ENCODE measurements around the gene OTOG. TPM values are rescaled to one million over a fixed set of nuclear protein-coding genes. Genes with fewer than 3 reads are reported as not detected.

The OTOG gene
- total RNA-seq, 1 donor from 2014 or later: not detected

GRCh38 chr11:17572791-17573460 lies 25.9 kb downstream of the OTOG start:
- no peak overlapping the region for H3K4me3 ChIP-seq (ENCODE audit: low read depth, low read length)
- H3K36me3 ChIP-seq (ENCODE audit: control insufficient read depth, insufficient read depth, low read length): no peaks in the 10 kb centered on the region
- TF ChIP-seq, protein P1, sequence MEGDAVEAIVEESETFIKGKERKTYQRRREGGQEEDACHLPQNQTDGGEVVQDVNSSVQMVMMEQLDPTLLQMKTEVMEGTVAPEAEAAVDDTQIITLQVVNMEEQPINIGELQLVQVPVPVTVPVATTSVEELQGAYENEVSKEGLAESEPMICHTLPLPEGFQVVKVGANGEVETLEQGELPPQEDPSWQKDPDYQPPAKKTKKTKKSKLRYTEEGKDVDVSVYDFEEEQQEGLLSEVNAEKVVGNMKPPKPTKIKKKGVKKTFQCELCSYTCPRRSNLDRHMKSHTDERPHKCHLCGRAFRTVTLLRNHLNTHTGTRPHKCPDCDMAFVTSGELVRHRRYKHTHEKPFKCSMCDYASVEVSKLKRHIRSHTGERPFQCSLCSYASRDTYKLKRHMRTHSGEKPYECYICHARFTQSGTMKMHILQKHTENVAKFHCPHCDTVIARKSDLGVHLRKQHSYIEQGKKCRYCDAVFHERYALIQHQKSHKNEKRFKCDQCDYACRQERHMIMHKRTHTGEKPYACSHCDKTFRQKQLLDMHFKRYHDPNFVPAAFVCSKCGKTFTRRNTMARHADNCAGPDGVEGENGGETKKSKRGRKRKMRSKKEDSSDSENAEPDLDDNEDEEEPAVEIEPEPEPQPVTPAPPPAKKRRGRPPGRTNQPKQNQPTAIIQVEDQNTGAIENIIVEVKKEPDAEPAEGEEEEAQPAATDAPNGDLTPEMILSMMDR (IDR thresholded peaks at IDR 0.05; ENCODE audit: insufficient read depth, low read length, poor library complexity, severe bottlenecking): no peak
- peaks cover 5% of the 10 kb centered on the region for H3K27me3 ChIP-seq (ENCODE audit: control insufficient read depth, insufficient read depth, low read length)
- DNase-seq (ENCODE audit: low read depth): no peak

DNA sequence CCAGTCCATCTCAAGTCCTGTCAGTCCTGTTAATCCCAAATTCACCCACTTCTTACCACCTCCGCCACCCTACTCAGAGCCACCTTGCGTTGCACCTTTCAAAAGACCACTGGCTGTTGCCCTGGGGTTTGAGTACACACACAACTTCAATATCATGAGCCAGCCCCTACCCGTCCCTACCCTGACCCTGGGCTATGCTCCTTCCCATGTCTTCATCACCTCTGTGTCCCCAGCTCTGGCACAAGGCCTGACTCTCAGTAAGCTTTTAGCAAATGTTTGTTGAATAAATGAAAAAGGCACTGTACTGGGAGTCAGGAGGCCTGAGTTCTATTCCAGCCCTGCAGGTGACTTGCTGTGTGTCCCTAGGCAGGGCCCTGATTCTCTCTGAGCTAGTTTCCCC lies 26.5 kb downstream of the OTOG start:
- H3K36me3 ChIP-seq (ENCODE audit: control insufficient read depth, insufficient read depth, low read length): no peaks in the 10 kb centered on the region
- no peak for DNase-seq (ENCODE audit: low read depth)

GRCh38 chr11:17574141-17575091 lies 27.4 kb downstream of the OTOG start:
- Histone ChIP-seq H3K36me3 (ENCODE audit: control insufficient read depth, insufficient read depth, low read length) (no peaks in the 10 kb centered on the region), H3K27me3 (ENCODE audit: control insufficient read depth, insufficient read depth, low read length) (peaks cover 2% of the 10 kb centered on the region), H3K4me3 (ENCODE audit: low read depth, low read length) (no peak overlapping the region)
- TF ChIP-seq, protein P1 (IDR thresholded peaks at IDR 0.05; ENCODE audit: insufficient read depth, low read length, poor library complexity, severe bottlenecking): no peak
- no peak for DNase-seq (ENCODE audit: low read depth)

More for the DNA sequence above, 26.5 kb downstream of the OTOG start:
- peaks cover 5% of the 10 kb centered on the region for H3K27me3 ChIP-seq (ENCODE audit: control insufficient read depth, insufficient read depth, low read length)
- no peak overlapping the region for H3K4me3 ChIP-seq (ENCODE audit: low read depth, low read length)
- TF ChIP-seq, protein P1 (IDR thresholded peaks at IDR 0.05; ENCODE audit: insufficient read depth, low read length, poor library complexity, severe bottlenecking): no peak

DNA sequence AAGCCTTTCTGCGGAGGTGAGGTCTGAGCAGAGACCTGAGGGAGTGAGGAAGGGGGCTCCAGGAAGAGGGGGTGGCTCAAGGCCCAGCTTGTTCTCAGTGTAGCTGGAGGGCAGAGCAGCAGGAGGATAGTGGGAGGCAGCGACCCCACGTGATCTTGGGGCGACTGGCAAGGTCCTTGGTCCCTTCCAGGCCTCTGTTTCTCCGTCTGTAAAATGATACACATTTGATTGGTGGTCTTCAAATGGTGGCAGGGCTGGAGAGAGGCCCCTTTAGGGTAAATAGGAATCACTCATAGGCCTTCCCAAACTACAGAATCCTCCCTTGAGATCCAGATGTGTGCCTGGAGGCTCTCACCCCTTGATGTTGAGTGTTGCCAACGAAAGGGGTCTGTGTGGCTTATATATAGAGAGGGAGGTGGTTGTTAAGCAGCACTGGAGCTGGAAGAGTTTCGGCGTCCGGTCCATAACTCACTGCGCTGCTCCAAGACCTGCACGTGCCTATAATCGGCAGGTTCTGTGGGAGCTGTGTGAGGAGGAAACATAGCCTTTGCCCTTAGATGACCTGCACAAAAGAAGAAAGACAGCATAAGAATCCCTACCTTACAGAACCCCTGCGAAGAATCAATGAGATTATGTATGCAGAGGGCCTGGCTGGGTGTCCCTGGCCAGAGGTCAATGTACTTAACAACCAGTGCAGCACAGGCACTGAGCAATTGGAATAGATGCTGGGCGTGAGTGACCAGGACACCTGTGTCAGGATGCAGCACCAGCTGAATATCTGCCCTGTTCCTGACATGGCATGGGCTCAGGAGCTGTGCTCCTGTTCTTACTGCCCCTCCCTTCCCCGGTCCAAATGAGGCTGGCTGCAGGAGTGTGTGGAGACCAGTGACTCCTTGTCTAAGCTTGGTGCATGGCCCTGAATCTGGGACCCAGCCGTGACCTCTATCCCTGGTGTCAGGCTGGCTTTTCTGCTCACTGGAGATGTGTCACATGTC lies 28.7 kb downstream of the OTOG start:
- Histone ChIP-seq H3K4me3 (ENCODE audit: low read depth, low read length) (no peak overlapping the region), H3K36me3 (ENCODE audit: control insufficient read depth, insufficient read depth, low read length) (no peaks in the 10 kb centered on the region), H3K27me3 (ENCODE audit: control insufficient read depth, insufficient read depth, low read length) (peaks cover 2% of the 10 kb centered on the region)
- no peak for DNase-seq (ENCODE audit: low read depth)
- TF ChIP-seq, protein P1 (IDR thresholded peaks at IDR 0.05; ENCODE audit: insufficient read depth, low read length, poor library complexity, severe bottlenecking): no peak

- Histone ChIP-seq H3K36me3 (ENCODE audit: control insufficient read depth, insufficient read depth, low read length) (no peaks in the 10 kb centered on the region), H3K27me3 (ENCODE audit: control insufficient read depth, insufficient read depth, low read length) (peaks cover 1% of the 10 kb centered on the region), H3K4me3 (ENCODE audit: low read depth, low read length) (no peak overlapping the region)
- DNase-seq (ENCODE audit: low read depth): no peak
- TF ChIP-seq, protein P1 (IDR thresholded peaks at IDR 0.05; ENCODE audit: insufficient read depth, low read length, poor library complexity, severe bottlenecking): no peak
Observed at GRCh38 chr11:17578296-17578695, 31.2 kb downstream of the OTOG start.

Measured in kidney epithelial cell (primary cell).